Neural progenitor cell (in vitro differentiated cells): ENCODE measurements around the gene ACOT7.
"Not testable (repeated sequence)": the region's sequence is repeated elsewhere in the genome, so short reads cannot be mapped to it uniquely, and the experiment has no call there.

Source experiments
- EZH2phosphoT487 ChIP-seq: fragments of 200-600 bp; sonication (generic); IDR thresholded peaks from 2 replicates; pipeline ENCODE4 v1.6.1; 2017; ENCODE audit warnings: antibody characterized with exemption
- TF ChIP-seq, protein P1 (sequence below): fragments of 200-600 bp; sonication (generic); IDR thresholded peaks from 2 replicates; pipeline ENCODE4 v1.5.1; 2017; ENCODE audit warnings: antibody characterized with exemption, mild to moderate bottlenecking

DNA sequence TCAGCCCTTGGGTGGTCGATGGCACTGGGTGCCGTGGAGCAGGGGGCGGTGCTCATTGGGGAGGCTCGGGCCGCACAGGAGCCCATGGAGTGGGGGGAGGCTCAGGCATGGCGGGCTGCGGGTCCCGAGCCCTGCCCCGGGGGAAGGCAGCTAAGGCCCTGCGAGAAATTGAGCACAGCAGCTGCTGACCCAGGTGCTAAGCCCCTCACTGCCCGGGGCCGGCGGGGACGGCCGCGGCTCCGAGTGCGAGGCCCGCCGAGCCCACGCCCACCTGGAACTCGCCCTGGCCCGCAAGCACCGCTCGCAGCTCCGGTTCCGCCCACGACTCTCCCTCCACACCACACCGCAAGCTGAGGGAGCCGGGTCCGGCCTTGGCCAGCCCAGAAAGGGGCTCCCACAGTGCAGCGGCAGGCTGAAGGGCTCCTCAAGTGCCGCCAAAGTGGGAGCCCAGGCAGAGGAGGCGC lies 2.2 kb upstream of the ACOT7 start:
- TF ChIP-seq, protein P1, sequence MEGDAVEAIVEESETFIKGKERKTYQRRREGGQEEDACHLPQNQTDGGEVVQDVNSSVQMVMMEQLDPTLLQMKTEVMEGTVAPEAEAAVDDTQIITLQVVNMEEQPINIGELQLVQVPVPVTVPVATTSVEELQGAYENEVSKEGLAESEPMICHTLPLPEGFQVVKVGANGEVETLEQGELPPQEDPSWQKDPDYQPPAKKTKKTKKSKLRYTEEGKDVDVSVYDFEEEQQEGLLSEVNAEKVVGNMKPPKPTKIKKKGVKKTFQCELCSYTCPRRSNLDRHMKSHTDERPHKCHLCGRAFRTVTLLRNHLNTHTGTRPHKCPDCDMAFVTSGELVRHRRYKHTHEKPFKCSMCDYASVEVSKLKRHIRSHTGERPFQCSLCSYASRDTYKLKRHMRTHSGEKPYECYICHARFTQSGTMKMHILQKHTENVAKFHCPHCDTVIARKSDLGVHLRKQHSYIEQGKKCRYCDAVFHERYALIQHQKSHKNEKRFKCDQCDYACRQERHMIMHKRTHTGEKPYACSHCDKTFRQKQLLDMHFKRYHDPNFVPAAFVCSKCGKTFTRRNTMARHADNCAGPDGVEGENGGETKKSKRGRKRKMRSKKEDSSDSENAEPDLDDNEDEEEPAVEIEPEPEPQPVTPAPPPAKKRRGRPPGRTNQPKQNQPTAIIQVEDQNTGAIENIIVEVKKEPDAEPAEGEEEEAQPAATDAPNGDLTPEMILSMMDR, result not testable (repeated sequence)
- TF ChIP-seq EZH2phosphoT487, result not testable (repeated sequence)
